Ectodermal cell (in vitro differentiated cells): ENCODE measurements around the gene ZNF182.
"Not testable (repeated sequence)": the region's sequence is repeated elsewhere in the genome, so short reads cannot be mapped to it uniquely, and the experiment has no call there.

Experiments used
- H3K27ac ChIP-seq: 2 replicates; pipeline ENCODE4 v1.7.0; 2013; ENCODE audit warnings: mild to moderate bottlenecking, low read depth, low read length; ENCODE audit not compliant: insufficient read depth, poor library complexity, severe bottlenecking
- H3K27me3 ChIP-seq: 2 replicates; pipeline ENCODE4 v1.7.0; 2013; ENCODE audit warnings: mild to moderate bottlenecking, low read length; ENCODE audit not compliant: insufficient read depth, control insufficient read depth, poor library complexity, severe bottlenecking
- H3K36me3 ChIP-seq: one replicate; pipeline ENCODE4 v1.7.0; 2013; ENCODE audit warnings: low read length; ENCODE audit not compliant: control insufficient read depth, insufficient read depth
- H3K4me1 ChIP-seq: one replicate; pipeline ENCODE4 v1.7.0; 2013; ENCODE audit warnings: low read length; ENCODE audit not compliant: control insufficient read depth, insufficient read depth
- H3K4me3 ChIP-seq: 2 replicates; pipeline ENCODE4 v1.7.0; 2013; ENCODE audit warnings: low read depth, low read length, control low read depth; ENCODE audit not compliant: insufficient read depth
- H3K9me3 ChIP-seq: 2 replicates; pipeline ENCODE4 v1.7.0; 2013; ENCODE audit warnings: mild to moderate bottlenecking, low read length, moderate library complexity; ENCODE audit not compliant: control insufficient read depth
- WGBS, 2 experiments: methylation state at CpG; one replicate each; pipeline ENCODE4 v1.1.7; 2013; ENCODE audit warnings: missing lambda C conversion rate in 2 of 2; 5-methylcytosine and 5-hydroxymethylcytosine counted together

The ZNF182 gene

DNA sequence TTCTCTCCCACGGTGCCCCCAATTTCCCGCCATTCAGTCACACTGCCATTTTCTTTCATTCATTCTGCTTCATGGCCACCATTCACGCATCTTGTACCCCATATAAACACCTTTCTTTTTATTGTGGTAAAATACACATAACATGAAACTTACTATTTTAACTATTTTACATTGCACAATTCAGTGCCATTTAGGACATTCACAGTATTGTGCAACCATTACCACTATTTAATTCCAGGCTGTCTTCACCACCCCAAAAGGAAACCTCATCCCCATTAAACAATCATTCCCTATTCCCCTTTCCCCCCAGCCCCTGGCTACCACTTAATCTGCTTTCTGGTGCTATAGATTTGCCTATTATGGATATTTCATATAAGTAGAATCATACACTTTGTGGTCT, 18.9 kb upstream of the ZNF182 start:
- no peaks in the 10 kb centered on the region for H3K4me1 ChIP-seq
- H3K9me3 ChIP-seq: no peaks in the 10 kb centered on the region
- H3K27me3 ChIP-seq: no peaks in the 10 kb centered on the region
- no peaks in the 10 kb centered on the region for H3K36me3 ChIP-seq
- 95% methylated on average over 2 to 3 of the region's 3 CpGs for WGBS, 2 experiments
- H3K27ac ChIP-seq: no peak overlapping the region
- no peak overlapping the region for H3K4me3 ChIP-seq

DNA sequence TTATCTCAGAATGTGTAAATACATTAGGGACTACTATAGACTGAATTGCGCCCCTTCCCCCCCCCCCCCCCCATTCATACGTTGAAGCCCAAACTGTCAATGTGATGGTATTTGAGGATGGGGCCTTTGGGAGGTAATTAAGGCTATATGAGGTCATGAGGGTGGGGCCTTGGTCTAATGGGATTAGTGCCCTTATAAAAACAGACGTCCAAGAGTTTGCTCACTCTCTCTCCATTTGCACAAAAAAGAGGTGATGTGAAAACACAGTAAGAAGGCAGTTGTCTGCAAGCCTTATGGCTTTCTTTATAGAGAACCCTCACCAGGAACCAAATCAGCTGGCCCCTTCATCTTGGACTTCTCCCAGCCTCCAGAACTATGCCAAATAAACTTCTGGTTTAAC, 18.3 kb upstream of the ZNF182 start:
- H3K4me3 ChIP-seq: peak overlapping the region; percentile 60
- no peaks in the 10 kb centered on the region for H3K36me3 ChIP-seq
- 45 to 67% methylated on average over 1 of the region's 3 CpGs for WGBS, 2 experiments
- H3K4me1 ChIP-seq: no peaks in the 10 kb centered on the region
- H3K27me3 ChIP-seq: no peaks in the 10 kb centered on the region
- no peak overlapping the region for H3K27ac ChIP-seq
- H3K9me3 ChIP-seq: no peaks in the 10 kb centered on the region

- H3K27ac ChIP-seq: peak overlapping the region; percentile 93
- no peaks in the 10 kb centered on the region for H3K9me3 ChIP-seq
- WGBS, 2 experiments: 2 to 3% methylated on average over 28 to 30 of the region's 30 CpGs
- no peaks in the 10 kb centered on the region for H3K4me1 ChIP-seq
- peak overlapping the region; percentile 60 for H3K4me3 ChIP-seq
- no peaks in the 10 kb centered on the region for H3K36me3 ChIP-seq
- H3K27me3 ChIP-seq: no peaks in the 10 kb centered on the region
Observed at GRCh38 chrX:48021026-48021900, 17.5 kb upstream of the ZNF182 start.

DNA sequence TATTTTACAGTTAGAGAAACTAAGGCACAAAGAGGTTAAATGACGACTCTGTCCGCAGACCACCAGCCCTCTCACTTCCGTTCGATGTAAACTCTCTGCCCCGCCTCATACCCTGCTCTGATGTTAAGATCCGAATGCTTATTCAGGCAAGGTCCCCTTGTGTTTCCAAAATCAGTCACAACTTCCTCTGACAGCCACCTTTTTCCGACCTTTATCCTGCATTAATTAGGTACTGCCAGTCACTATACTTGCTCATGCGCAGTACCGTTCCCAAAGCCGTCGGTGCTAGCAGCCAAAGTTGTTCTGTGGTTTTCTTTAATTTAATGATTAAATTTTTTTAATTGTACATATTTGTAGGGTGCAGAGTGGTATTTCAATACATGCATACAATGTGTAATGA, 16.7 kb upstream of the ZNF182 start:
- 76 to 83% methylated on average over 7 to 9 of the region's 11 CpGs for WGBS, 2 experiments
- H3K27ac ChIP-seq, H3K36me3 ChIP-seq, H3K27me3 ChIP-seq, H3K9me3 ChIP-seq, H3K4me3 ChIP-seq, H3K4me1 ChIP-seq: not testable (repeated sequence)

- H3K4me3 ChIP-seq, H3K4me1 ChIP-seq, H3K9me3 ChIP-seq, H3K27ac ChIP-seq, H3K36me3 ChIP-seq, H3K27me3 ChIP-seq: not testable (repeated sequence)
- WGBS, 2 experiments: no CpG with 5 or more reads among the region's 1 CpG
Observed at GRCh38 chrX:48019892-48020291, 16.1 kb upstream of the ZNF182 start.

DNA sequence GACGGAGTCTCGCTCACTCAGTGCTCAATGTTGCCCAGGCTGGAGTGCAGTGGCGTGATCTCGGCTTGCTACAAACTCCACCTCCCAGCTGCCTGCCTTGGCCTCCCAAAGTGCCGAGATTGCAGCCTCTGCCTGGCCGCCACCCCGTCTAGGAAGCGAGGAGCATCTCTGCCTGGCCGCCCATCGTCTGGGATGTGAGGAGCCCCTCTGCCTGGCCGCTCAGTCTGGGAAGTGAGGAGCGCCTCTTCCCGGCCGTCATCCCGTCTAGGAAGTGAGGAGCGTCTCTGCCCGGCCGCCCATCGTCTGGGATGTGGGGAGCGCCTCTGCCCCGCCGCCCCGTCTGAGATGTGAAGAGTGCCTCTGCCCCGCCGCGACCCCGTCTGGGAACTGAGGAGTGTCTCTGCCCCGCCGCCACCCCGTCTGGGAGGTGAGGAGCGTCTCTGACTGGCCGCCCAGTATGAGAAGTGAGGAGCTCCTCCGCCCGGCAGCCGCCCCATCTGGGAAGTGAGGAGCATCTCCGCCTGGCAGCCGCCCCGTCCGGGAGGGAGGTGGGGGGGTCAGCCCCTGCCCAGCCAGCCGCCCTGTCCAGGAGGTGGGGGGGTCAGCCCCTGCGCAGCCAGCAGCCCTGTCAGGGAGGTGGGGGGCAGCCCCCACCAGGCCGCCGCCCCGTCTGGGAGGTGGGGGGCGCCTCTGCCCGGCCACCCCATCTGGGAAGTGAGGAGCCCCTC, 13.0 kb upstream of the ZNF182 start:
- H3K4me3 ChIP-seq, H3K4me1 ChIP-seq, H3K36me3 ChIP-seq, H3K27me3 ChIP-seq, H3K9me3 ChIP-seq, H3K27ac ChIP-seq: not testable (repeated sequence)
- 94 to 95% methylated on average over 24 to 30 of the region's 46 CpGs for WGBS, 2 experiments

DNA sequence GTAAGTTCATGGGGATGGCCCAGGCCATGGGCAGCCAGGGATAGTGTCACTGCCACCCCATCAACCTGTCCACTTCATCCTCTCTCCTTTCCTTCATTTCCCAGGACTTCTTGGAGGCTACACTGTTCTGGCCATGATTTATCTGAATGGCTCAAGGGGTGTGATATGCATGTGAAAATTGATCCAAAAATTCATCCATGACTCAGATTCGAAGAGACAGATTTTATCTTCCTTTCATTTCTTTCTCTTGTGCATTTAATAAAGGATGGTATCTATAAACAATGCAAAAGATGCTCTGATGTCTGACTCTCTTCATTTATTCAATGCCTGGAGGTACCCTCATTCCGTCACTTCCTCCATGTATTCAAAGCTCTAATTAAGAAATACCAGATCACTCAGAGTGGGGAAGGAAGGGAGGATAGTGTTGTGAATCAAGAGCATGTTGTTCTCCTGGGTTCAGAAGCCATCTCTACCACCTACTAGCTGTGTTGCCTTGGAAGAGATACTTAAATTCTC, 5.7 kb upstream of the ZNF182 start:
- not testable (repeated sequence) for H3K27me3 ChIP-seq, H3K4me3 ChIP-seq, H3K9me3 ChIP-seq, H3K36me3 ChIP-seq, H3K27ac ChIP-seq, H3K4me1 ChIP-seq
- WGBS, 2 experiments: no CpG with 5 or more reads among the region's 2 CpGs

GRCh38 chrX:48006688-48007087, 2.9 kb upstream of the ZNF182 start, which contains the start of gene SPACA5:
TSS of gene SPACA5 (plus strand) at chrX:48006988. CDS start at chrX:48007803, 815 bp downstream.
- H3K27me3 ChIP-seq, H3K27ac ChIP-seq, H3K4me3 ChIP-seq, H3K4me1 ChIP-seq, H3K36me3 ChIP-seq, H3K9me3 ChIP-seq: not testable (repeated sequence)
- no CpG with 5 or more reads among the region's 8 CpGs for WGBS, 2 experiments

GRCh38 chrX:48003367-48003757, 427 bp downstream of the ZNF182 start:
- Histone ChIP-seq H3K27ac (no peak overlapping the region), H3K9me3 (no peaks in the 10 kb centered on the region), H3K4me1 (no peaks in the 10 kb centered on the region), H3K4me3 (peak overlapping the region; percentile 62), H3K36me3 (no peaks in the 10 kb centered on the region), H3K27me3 (no peaks in the 10 kb centered on the region)
- WGBS, 2 experiments: 1% methylated on average over 12 to 18 of the region's 18 CpGs

DNA sequence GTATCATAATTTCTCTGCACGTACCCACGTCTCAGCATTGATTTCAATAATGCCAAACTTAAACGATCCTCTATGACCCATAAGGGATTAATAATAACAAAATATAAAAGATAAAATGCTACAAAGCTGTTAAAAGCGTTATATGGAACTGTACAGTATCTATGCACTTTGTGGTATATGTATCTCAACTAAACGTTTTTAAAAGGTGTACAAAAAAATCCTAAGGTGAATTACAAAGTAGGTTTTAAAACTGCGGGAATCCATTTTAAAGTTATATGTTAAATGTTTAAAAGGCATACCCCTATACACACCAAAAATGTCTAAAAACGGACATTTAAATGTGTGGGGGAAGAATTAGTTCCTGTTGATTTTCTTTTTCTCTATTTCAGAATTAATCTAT, 860 bp downstream of the ZNF182 start:
- Histone ChIP-seq H3K9me3 (no peaks in the 10 kb centered on the region), H3K36me3 (no peaks in the 10 kb centered on the region), H3K4me1 (no peaks in the 10 kb centered on the region), H3K27me3 (no peaks in the 10 kb centered on the region), H3K4me3 (peak overlapping the region; percentile 62), H3K27ac (no peak overlapping the region)
- WGBS, 2 experiments: no CpG with 5 or more reads among the region's 7 CpGs
